PFSK-1 (cell line): Measurements from ENCODE around the gene ASZ1.

Source experiments
- POLR2AphosphoS5 ChIP-seq: IDR thresholded peaks from 2 replicates; pipeline ENCODE4 v1.6.1; 2012; ENCODE audit warnings: low read depth, mild to moderate bottlenecking, control low read depth, low read length, moderate library complexity
- REST ChIP-seq, 2 experiments: IDR thresholded peaks; 2 replicates each; pipeline versions ENCODE4 v1.6.1 to v1.8.0; 2011 to 2012; ENCODE audit warnings: low read depth in 2 of 2, low read length in 2 of 2, control low read depth in 1 of 2, inconsistent platforms in 1 of 2, mild to moderate bottlenecking in 1 of 2, moderate library complexity in 1 of 2; ENCODE audit not compliant: insufficient read depth in 1 of 2

GRCh38 chr7:117384688-117385362 is 42.5 kb downstream of the ASZ1 start:
- no peak for TF ChIP-seq POLR2AphosphoS5
- TF ChIP-seq REST (IDR thresholded peaks at IDR 0.05; ENCODE audit: insufficient read depth in 1 of 2, low read depth in 2 of 2, low read length in 2 of 2), result no peak
